ENCODE results near the gene OR51V1.
"Not testable (repeated sequence)": the region's sequence is repeated elsewhere in the genome, so short reads cannot be mapped to it uniquely, and the experiment has no call there.

The OR51V1 gene

GRCh38 chr11:5200582-5200981 is at the start of gene OR51V1:
Gene OR51V1, minus strand, starts transcription at chr11:5200682. Its CDS starts 0 bp downstream, at chr11:5200682.
- H3K27ac ChIP-seq = no peak within 1 kb of the TSS
- TF ChIP-seq, protein P1, sequence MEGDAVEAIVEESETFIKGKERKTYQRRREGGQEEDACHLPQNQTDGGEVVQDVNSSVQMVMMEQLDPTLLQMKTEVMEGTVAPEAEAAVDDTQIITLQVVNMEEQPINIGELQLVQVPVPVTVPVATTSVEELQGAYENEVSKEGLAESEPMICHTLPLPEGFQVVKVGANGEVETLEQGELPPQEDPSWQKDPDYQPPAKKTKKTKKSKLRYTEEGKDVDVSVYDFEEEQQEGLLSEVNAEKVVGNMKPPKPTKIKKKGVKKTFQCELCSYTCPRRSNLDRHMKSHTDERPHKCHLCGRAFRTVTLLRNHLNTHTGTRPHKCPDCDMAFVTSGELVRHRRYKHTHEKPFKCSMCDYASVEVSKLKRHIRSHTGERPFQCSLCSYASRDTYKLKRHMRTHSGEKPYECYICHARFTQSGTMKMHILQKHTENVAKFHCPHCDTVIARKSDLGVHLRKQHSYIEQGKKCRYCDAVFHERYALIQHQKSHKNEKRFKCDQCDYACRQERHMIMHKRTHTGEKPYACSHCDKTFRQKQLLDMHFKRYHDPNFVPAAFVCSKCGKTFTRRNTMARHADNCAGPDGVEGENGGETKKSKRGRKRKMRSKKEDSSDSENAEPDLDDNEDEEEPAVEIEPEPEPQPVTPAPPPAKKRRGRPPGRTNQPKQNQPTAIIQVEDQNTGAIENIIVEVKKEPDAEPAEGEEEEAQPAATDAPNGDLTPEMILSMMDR (conservative IDR thresholded peaks at IDR 0.05) = no peak

DNA sequence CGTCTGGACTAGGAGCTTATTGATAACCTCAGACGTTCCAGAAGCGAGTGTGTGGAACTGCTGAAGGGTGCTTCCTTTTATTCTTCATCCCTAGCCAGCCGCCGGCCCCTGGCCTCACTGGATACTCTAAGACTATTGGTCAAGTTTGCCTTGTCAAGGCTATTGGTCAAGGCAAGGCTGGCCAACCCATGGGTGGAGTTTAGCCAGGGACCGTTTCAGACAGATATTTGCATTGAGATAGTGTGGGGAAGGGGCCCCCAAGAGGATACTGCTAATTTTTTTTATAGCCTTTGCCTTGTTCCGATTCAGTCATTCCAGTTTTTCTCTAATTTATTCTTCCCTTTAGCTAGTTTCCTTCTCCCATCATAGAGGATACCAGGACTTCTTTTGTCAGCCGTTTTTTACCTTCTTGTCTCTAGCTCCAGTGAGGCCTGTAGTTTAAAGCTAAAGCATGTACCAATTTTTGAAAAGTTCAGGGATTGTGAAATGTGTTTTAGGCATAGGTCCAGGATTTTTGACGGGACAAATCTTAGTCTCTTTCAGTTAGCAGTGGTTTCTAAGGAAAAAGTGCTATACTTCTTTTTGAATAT is 49.4 kb upstream of the OR51V1 start, which contains the start of gene HBG1:
HBG1 (minus strand) TSS at position 51 of the 590 bp plus-strand sequence. CDS start 53 bp downstream, outside the sequence.
- H3K27ac ChIP-seq = not testable (repeated sequence)

DNA sequence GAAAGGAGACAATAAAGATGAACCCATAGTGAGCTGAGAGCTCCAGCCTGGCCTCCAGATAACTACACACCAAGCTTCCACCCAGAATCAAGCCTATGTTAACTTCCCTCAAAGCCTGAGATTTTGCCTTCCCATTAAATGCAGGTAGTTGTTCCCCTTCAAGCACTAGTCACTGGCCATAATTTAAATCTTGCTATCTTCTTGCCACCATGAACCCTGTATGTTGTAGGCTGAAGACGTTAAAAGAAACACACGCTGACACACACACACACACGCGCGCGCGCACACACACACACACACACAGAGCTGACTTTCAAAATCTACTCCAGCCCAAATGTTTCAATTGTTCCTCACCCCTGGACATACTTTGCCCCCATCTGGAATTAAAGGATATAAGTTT is 48.0 kb upstream of the OR51V1 start:
- H3K27ac ChIP-seq = not testable (repeated sequence)

- TF ChIP-seq, protein P1 (conservative IDR thresholded peaks at IDR 0.05) = no peak
- no peak overlapping the region for H3K27ac ChIP-seq
Observed at GRCh38 chr11:5247472-5248192, 47.1 kb upstream of the OR51V1 start.

- TF ChIP-seq, protein P1 (conservative IDR thresholded peaks at IDR 0.05) = no peak
- no peak overlapping the region for H3K27ac ChIP-seq
Observed at GRCh38 chr11:5246772-5247471, 46.4 kb upstream of the OR51V1 start.

DNA sequence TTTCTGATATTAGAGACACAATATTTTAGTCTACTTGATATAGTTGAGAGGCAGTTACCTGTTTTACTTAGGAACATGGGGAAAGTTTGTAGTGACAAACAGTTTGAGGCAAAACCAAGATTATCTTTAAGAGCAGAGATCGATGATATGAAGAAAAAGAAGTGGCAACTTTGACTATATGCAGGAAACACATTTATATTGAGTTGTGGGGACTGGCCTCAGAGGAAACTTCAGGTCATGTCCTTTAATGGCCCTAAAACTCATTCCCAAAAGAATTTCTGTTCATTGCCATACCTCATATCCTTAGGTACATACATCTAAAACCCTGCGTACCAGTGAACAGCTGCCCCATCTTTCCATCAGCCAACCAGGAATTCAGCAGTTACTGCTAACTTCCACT is 44.7 kb upstream of the OR51V1 start:
- no peak overlapping the region for H3K27ac ChIP-seq
- TF ChIP-seq, protein P1 (conservative IDR thresholded peaks at IDR 0.05) = no peak

DNA sequence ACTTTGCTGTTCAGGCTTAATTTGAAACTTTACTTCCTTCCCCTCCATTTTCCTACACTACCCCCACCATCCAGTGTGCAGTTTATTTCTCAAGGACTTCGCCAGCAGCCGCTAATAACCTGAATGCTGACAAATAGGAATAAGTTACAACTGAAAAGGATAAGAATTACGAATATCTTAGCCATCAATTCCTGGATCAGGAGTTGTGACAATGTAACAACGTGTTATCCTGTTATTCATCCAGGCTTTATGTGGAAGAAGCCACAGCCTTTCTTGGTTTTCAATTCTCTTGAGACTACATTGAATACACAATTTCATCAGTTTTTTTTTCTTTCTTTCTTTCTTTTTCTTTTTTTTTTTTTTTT is 43.3 kb upstream of the OR51V1 start:
- TF ChIP-seq, protein P1 (conservative IDR thresholded peaks at IDR 0.05) = no peak
- no peak overlapping the region for H3K27ac ChIP-seq

- TF ChIP-seq, protein P1 (conservative IDR thresholded peaks at IDR 0.05) = no peak
- H3K27ac ChIP-seq = no peak overlapping the region
Observed at GRCh38 chr11:5242933-5243815, 42.7 kb upstream of the OR51V1 start.
